GM18511 (cell line): Measurements from ENCODE around the gene OGFR.

ENCODE experiments used
- ATAC-seq: cut with Tn5 transposase; IDR thresholded peaks from one replicate; pipeline ENCODE4 v1.9.1; 2021; ENCODE audit warnings: mild to moderate bottlenecking, moderate library complexity; ENCODE audit not compliant: unreplicated experiment

Gene OGFR

GRCh38 chr20:62804627-62805154 lies at the start of gene OGFR:
OGFR (plus strand) TSS chr20:62804835; CDS start chr20:62804860, 25 bp downstream.
- peak; percentile 63 for ATAC-seq

GRCh38 chr20:62754991-62755356 lies 49.7 kb upstream of the OGFR start:
- ATAC-seq, result no peak

- ATAC-seq, result no peak
These were observed 48.6 kb upstream of the OGFR start for GRCh38 chr20:62755817-62756724.

- no peak for ATAC-seq
These were observed 46.3 kb upstream of the OGFR start for GRCh38 chr20:62758226-62758912.

GRCh38 chr20:62759981-62760431 lies 44.6 kb upstream of the OGFR start:
- no peak for ATAC-seq

GRCh38 chr20:62760471-62760855 lies 44.2 kb upstream of the OGFR start:
- no peak for ATAC-seq

- ATAC-seq, result no peak
These were observed 43.5 kb upstream of the OGFR start for GRCh38 chr20:62760856-62761758.

- no peak for ATAC-seq
These were observed 42.9 kb upstream of the OGFR start for GRCh38 chr20:62761759-62762131.

GRCh38 chr20:62762376-62762775 lies 42.3 kb upstream of the OGFR start:
- no peak for ATAC-seq

- no peak for ATAC-seq
These were observed 41.8 kb upstream of the OGFR start for GRCh38 chr20:62762801-62763368.

- ATAC-seq, result no peak
These were observed 41.2 kb upstream of the OGFR start for GRCh38 chr20:62763404-62763803.

- no peak for ATAC-seq
These were observed 40.3 kb upstream of the OGFR start for GRCh38 chr20:62764156-62764935.

GRCh38 chr20:62765021-62765420 lies 39.6 kb upstream of the OGFR start:
- ATAC-seq, result no peak

GRCh38 chr20:62765432-62766070 lies 39.1 kb upstream of the OGFR start:
- ATAC-seq, result no peak

- no peak for ATAC-seq
These were observed 38.6 kb upstream of the OGFR start for GRCh38 chr20:62766071-62766450.

- no peak for ATAC-seq
These were observed 37.9 kb upstream of the OGFR start for GRCh38 chr20:62766716-62767115.

- no peak for ATAC-seq
These were observed 36.4 kb upstream of the OGFR start for GRCh38 chr20:62768234-62768546.

GRCh38 chr20:62768551-62769287 lies 35.9 kb upstream of the OGFR start:
- no peak for ATAC-seq
